CD8-positive, alpha-beta memory T cell (primary cell): ENCODE measurements around the gene COG1. TPM values are rescaled to one million over a fixed set of nuclear protein-coding genes. Genes with fewer than 3 reads are reported as not detected.
A peak's percentile ranks its signal among the peaks of the same experiment; 100 is the strongest.

Experiments
- CTCF ChIA-PET: fragments of 350-600 bp; sonication (Branson Sonifier 250); formaldehyde crosslinking; loops from one replicate; lab custom pipeline; 2021; ENCODE audit warnings: antibody characterized with exemption; lab: Charles Lee
- POLR2A ChIA-PET: fragments of 350-600 bp; sonication (Branson Sonifier 250); formaldehyde crosslinking; loops from one replicate; lab custom pipeline; 2021; ENCODE audit warnings: antibody characterized with exemption; lab: Charles Lee
- DNase-seq, 5 donors: peaks; one replicate each; pipeline versions ENCODE4 v3.0.0 to v3.0.0-alpha.2; 2020 to 2022; ENCODE audit warnings: mixed read lengths in 1 of 5
- H3K27ac ChIP-seq: one replicate; pipeline ENCODE4 v1.7.0; 2013; ENCODE audit warnings: low read depth, mild to moderate bottlenecking, low read length, moderate library complexity
- H3K27me3 ChIP-seq: 2 replicates; pipeline ENCODE4 v1.7.0; 2013; ENCODE audit warnings: low read length, mild to moderate bottlenecking; ENCODE audit not compliant: insufficient read depth, poor library complexity, severe bottlenecking
- H3K36me3 ChIP-seq: 2 replicates; pipeline ENCODE4 v1.7.0; 2013; ENCODE audit warnings: mild to moderate bottlenecking, low read length, moderate library complexity; ENCODE audit not compliant: insufficient read depth
- H3K4me1 ChIP-seq: 2 replicates; pipeline ENCODE4 v1.7.0; 2013; ENCODE audit warnings: mild to moderate bottlenecking, low read length, moderate library complexity; ENCODE audit not compliant: insufficient read depth
- H3K4me3 ChIP-seq: 2 replicates; pipeline ENCODE4 v1.7.0; 2013; ENCODE audit warnings: mild to moderate bottlenecking, low read length
- H3K9me3 ChIP-seq: 2 replicates; pipeline ENCODE4 v1.7.0; 2013; ENCODE audit warnings: mild to moderate bottlenecking, low read length
- H3K27ac Mint-ChIP-seq, 8 donors: one replicate each; pipeline ENCODE4 v1.8.0; 2020 to 2021; ENCODE audit warnings: mixed read lengths in 8 of 8, mild to moderate bottlenecking in 6 of 8, inconsistent platforms in 3 of 8, moderate library complexity in 3 of 8
- H3K27me3 Mint-ChIP-seq, 2 donors: one replicate each; pipeline ENCODE4 v1.8.0; 2020 to 2021; ENCODE audit warnings: mixed read lengths in 2 of 2, mild to moderate bottlenecking in 1 of 2, moderate library complexity in 1 of 2
- H3K36me3 Mint-ChIP-seq, 3 donors: one replicate each; pipeline ENCODE4 v1.8.0; 2020 to 2021; ENCODE audit warnings: mixed read lengths in 3 of 3, inconsistent platforms in 1 of 3, mild to moderate bottlenecking in 1 of 3
- H3K4me1 Mint-ChIP-seq, 3 donors: one replicate each; pipeline ENCODE4 v1.8.0; 2020 to 2021; ENCODE audit warnings: mixed read lengths in 3 of 3, inconsistent platforms in 1 of 3, mild to moderate bottlenecking in 1 of 3
- H3K4me3 Mint-ChIP-seq, 7 donors: one replicate each; pipeline ENCODE4 v1.8.0; 2020 to 2021; ENCODE audit warnings: mixed read lengths in 7 of 7, mild to moderate bottlenecking in 6 of 7, moderate library complexity in 4 of 7, inconsistent platforms in 2 of 7
- H3K9me3 Mint-ChIP-seq, 5 donors: one replicate each; pipeline ENCODE4 v1.8.0; 2020 to 2022; ENCODE audit warnings: mixed read lengths in 5 of 5, mild to moderate bottlenecking in 3 of 5, moderate library complexity in 2 of 5, inconsistent platforms in 1 of 5
- polyA plus RNA-seq: library from polyadenylated mRNA; unstranded; fragments of 300-500 nt; fragmentation: Illumina TruSeq; gene quantifications from one replicate; pipeline ENCODE4 v1.2.3, GENCODE V29; 2021
- total RNA-seq, 2 experiments: library from RNA; stranded (reverse); gene quantifications; one replicate each; pipeline ENCODE4 v1.2.3, GENCODE V29; 2021

Gene COG1
- total and polyA plus RNA-seq, 3 experiments from 2014 or later, result 24.0 to 26.5 (median 24.6) TPM

DNA sequence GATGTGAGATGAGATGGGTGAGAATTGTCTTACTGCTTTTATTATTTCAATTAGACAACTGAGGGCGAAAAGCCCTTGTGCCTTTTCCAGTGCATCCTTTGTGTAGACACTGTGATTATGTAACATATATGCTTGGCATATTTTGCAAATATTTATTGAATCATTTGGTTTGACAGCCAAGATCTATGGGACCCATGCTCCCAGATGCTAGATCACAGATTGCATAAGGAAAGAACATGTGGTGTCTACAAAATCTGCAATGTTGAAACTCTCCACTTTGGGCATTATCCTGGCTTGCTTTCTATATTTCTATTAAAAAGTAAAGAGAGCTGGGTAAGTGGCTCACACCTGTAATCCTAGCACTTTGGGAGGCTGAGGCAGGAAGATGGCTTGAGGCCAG is 4.8 kb upstream of the COG1 start:
- Histone ChIP-seq H3K27me3 (no peaks in the 10 kb centered on the region), H3K9me3 (no peaks in the 10 kb centered on the region), H3K27ac (no peak overlapping the region), H3K4me1 (peaks cover 9% of the 10 kb centered on the region), H3K4me3 (no peak overlapping the region), H3K36me3 (no peaks in the 10 kb centered on the region)
- DNase-seq, result no peak
- Mint-ChIP-seq H3K9me3 (no peaks in the 10 kb centered on the region), H3K4me1 (peaks cover 7 to 13% (median 7%) of the 10 kb centered on the region in 3 donors), H3K27me3 (no peaks in the 10 kb centered on the region), H3K27ac (no peak overlapping the region), H3K36me3 (peaks cover 0 to 6% (median 0%) of the 10 kb centered on the region in 3 donors), H3K4me3 (no peak overlapping the region)
- POLR2A ChIA-PET, result no interaction called here
- CTCF ChIA-PET, result interaction anchor here (0.6 to 4.2 kb wide), 4 partner anchors 44 to 461 kb away, joined by 3 to 40 read pairs (median 14); no protein-coding TSS in a partner anchor

DNA sequence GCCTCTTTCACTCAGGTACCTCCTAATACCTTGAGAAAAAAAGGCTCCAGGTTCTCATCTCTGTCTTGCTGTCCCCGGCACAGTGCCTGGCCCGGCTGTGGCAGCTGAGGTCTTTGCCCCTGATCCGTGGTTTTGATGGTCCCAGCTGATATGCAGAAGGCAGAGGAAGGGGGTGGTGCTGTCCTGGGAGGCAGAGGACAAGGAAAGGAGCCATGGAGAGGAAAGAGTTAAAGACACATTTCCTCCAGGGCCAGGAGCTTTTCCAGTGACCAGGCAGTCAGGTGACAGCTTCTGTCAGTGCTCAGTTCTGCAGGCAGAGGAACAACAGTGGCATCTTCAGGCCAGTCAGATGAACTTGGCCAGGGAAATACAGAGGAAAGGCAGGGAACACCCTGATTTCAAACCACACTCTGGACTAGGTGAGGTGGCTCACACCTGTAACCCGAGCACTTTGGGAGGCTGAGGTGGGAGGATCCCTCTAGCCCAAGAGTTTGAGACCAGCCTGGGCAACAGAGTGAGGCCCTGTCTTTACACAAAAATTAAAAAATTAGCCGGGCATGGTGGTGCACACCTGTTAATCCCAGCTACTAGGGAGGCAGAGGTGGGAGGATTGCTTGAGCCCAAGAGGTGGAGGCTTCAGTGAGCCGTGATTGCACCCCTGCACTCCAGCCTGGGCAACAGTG is 3.3 kb upstream of the COG1 start:
- H3K27me3 Mint-ChIP-seq, result no peaks in the 10 kb centered on the region
- H3K4me3 Mint-ChIP-seq, result peak overlapping the region in 1 of 7 donors; percentile 64
- Histone ChIP-seq H3K27ac (no peak overlapping the region), H3K4me3 (no peak overlapping the region), H3K4me1 (peaks cover 16% of the 10 kb centered on the region), H3K36me3 (no peaks in the 10 kb centered on the region), H3K27me3 (no peaks in the 10 kb centered on the region), H3K9me3 (no peaks in the 10 kb centered on the region)
- no peaks in the 10 kb centered on the region for H3K9me3 Mint-ChIP-seq
- peaks cover 14 to 24% (median 14%) of the 10 kb centered on the region in 3 donors for H3K4me1 Mint-ChIP-seq
- no peak for DNase-seq
- CTCF ChIA-PET, result interaction anchor here (1.0 to 4.2 kb wide), 4 partner anchors 14 to 463 kb away, joined by 3 to 40 read pairs (median 16); a partner anchor contains a TSS
- peak overlapping the region in 1 of 8 donors; percentile 58 for H3K27ac Mint-ChIP-seq
- POLR2A ChIA-PET, result no interaction called here
- H3K36me3 Mint-ChIP-seq, result peaks cover 0 to 12% (median 0%) of the 10 kb centered on the region in 3 donors

DNA sequence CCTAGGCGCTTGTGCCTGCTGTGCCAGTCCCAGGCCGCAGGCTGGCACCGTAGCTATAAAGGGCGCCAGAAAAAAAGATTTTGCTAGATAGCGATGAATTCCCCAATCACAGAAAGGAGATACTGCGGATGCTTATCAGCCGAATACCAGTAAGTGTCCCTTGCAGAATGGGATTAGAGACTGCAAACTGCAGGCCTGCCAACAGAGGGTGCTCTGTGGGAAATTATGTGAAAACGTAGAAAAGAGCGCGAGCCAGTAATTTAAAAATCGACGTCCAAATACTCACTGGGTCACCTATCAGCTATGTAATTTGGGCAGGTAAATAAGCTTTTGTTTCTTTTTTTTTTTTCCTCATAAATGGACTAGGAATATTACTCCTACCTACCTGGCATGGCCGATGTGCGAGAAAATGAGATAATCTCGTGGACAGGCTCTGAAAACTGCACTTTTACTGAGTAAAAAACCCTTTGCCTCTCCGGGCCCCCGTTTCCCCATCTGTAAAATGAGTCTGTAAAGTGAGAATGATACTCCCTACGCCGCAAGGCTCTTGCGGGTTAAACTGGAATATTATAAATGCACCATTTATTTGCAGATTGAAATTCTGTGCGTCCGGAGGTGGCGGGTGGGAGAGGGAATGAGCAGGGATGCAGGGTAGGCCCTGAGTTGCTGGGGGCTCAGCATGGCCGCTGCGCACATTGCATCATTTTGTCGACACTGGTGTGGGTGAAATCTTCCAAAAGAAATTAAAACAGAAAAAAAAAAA is 1.2 kb upstream of the COG1 start:
- POLR2A ChIA-PET, result interaction anchor here (0.5 to 1.4 kb wide), 6 partner anchors 16 to 464 kb away, joined by 3 to 5 read pairs (median 3); a partner anchor contains a TSS
- Histone ChIP-seq H3K36me3 (peaks cover 3% of the 10 kb centered on the region), H3K4me3 (peak overlapping the region; percentile 87), H3K27ac (peak overlapping the region; percentile 65), H3K27me3 (no peaks in the 10 kb centered on the region), H3K9me3 (no peaks in the 10 kb centered on the region), H3K4me1 (peaks cover 16% of the 10 kb centered on the region)
- Mint-ChIP-seq H3K36me3 (peaks cover 0 to 21% (median 3%) of the 10 kb centered on the region in 3 donors), H3K4me3 (peak overlapping the region; percentile 91 to 98 (median 94)), H3K4me1 (peaks cover 22 to 42% (median 31%) of the 10 kb centered on the region in 3 donors), H3K9me3 (no peaks in the 10 kb centered on the region), H3K27me3 (no peaks in the 10 kb centered on the region), H3K27ac (peak overlapping the region; percentile 42 to 94 (median 88))
- DNase-seq, result peak; percentile 52 to 70 (median 54)
- CTCF ChIA-PET, result interaction anchor here (0.6 to 4.2 kb wide), 20 partner anchors 9 to 632 kb away, joined by 3 to 40 read pairs (median 4); a partner anchor contains a TSS

DNA sequence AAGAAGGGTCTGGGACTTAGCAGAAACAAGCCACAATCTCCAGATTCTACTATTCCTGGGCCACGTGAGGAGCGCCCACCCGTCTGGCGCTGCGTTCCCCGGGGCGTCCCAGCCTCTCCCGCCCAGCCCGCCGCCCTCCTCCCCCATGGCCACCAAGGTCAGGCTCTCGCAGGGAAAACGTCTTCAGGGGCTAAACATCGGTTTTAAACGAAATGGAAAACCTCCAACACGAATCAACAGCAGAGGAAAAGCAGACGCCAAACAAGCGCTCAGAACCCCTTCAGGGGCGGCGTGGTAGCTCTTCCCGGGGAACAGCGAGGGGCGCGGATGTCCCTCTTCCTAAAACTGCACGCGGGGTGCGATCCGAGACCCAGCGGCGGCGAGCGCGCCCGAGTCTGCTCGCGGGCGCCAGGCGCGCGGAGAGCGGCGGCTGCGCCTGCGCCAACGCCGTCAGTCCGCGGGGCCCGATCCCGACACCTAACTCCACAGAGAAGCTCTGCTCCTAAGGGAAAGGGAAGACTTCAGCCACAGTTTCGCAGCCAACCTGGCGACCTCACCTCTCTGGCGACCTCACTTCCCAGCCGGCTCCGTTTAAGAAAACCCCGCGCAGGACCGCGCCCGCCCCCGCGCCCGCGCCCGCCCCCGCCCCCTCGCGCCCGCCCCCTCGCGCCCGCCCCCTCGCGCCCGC is 505 bp upstream of the COG1 start:
- Histone ChIP-seq H3K27ac (peak overlapping the region; percentile 65), H3K27me3 (no peaks in the 10 kb centered on the region), H3K36me3 (peaks cover 11% of the 10 kb centered on the region), H3K4me3 (peak overlapping the region; percentile 87), H3K4me1 (peaks cover 16% of the 10 kb centered on the region), H3K9me3 (no peaks in the 10 kb centered on the region)
- Mint-ChIP-seq H3K27me3 (no peaks in the 10 kb centered on the region), H3K4me1 (peaks cover 24 to 42% (median 34%) of the 10 kb centered on the region in 3 donors), H3K9me3 (no peaks in the 10 kb centered on the region), H3K27ac (peak overlapping the region in 7 of 8 donors; percentile 71 to 96 (median 92)), H3K4me3 (peak overlapping the region; percentile 91 to 98 (median 94)), H3K36me3 (peaks cover 0 to 29% (median 7%) of the 10 kb centered on the region in 3 donors)
- DNase-seq, result peak; percentile 51 to 74 (median 68)
- ChIA-PET CTCF (interaction anchor here (0.6 to 4.2 kb wide), 21 partner anchors 9 to 633 kb away, joined by 3 to 40 read pairs (median 4); a partner anchor contains a TSS), POLR2A (interaction anchor here (0.7 to 1.4 kb wide), 4 partner anchors 15 to 465 kb away, joined by 3 to 5 read pairs (median 4); no protein-coding TSS in a partner anchor)

DNA sequence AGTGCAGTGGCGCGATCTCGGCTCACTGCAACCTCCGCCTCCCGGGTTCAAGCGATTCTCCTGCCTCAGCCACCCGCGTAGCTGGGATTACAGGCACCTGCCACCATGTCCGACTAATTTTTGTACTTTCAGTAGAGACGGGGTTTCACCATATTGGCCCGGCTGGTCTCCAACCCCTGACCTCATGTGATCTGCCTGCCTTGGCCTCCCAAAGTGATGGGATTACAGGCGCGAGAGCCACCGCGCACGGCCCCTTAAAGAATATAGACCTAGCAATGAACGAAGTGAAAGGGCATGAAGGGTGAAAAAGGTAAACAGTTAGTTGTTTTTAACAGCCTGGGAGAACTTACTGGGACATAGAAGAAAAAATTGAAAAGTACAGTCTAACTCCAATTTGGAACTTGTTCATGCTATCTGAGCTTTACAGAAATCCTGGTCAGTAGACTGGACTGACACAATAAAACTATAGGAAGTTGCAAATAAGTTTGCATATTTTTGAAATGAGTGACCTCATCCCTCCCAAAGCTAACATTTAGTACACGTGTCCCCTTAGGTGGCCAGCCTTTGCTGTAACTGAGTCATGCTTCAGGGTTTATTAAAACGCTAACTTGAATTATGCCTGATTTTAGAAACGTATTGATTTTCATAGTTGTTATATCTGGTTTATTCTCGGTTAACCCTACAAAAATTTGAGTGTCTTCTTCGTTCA is 1.8 kb downstream of the COG1 start:
- Mint-ChIP-seq H3K9me3 (no peaks in the 10 kb centered on the region), H3K27ac (peak overlapping the region in 6 of 8 donors; percentile 29 to 85 (median 64)), H3K36me3 (peaks cover 3 to 52% (median 21%) of the 10 kb centered on the region in 3 donors), H3K4me3 (peak overlapping the region; percentile 49 to 88 (median 67)), H3K27me3 (no peaks in the 10 kb centered on the region), H3K4me1 (peaks cover 26 to 50% (median 34%) of the 10 kb centered on the region in 3 donors)
- H3K9me3 ChIP-seq, result no peaks in the 10 kb centered on the region
- DNase-seq, result no peak
- no peaks in the 10 kb centered on the region for H3K27me3 ChIP-seq
- ChIA-PET CTCF (interaction anchor here (1.5 to 1.6 kb wide), 3 partner anchors 8 to 467 kb away, joined by 4 to 5 read pairs (median 4); no protein-coding TSS in a partner anchor), POLR2A (interaction anchor here (0.6 to 0.9 kb wide), 2 partner anchors 28 to 129 kb away, joined by 3 to 6 read pairs; no protein-coding TSS in a partner anchor)
- H3K4me1 ChIP-seq, result peaks cover 16% of the 10 kb centered on the region
- H3K4me3 ChIP-seq, result no peak overlapping the region
- H3K36me3 ChIP-seq, result peaks cover 33% of the 10 kb centered on the region
- no peak overlapping the region for H3K27ac ChIP-seq

DNA sequence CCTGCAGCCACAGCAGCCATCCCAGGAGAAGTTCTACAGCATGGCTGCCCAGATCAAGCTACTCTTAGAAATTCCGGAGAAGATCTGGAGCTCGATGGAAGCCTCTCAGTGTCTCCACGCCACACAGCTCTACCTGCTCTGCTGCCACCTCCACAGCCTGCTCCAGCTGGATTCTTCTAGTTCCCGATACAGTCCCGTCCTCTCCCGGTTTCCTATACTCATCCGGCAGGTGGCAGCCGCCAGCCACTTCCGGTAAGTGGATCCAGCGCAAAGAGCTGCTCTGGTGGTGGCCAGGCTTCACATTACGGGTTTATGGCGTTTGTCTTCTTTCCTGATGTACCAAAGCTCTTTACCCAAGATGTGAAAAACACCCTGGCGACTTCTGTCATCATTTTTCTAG is 3.6 kb downstream of the COG1 start:
- H3K27me3 Mint-ChIP-seq, result no peaks in the 10 kb centered on the region
- peak overlapping the region in 1 of 7 donors; percentile 69 for H3K4me3 Mint-ChIP-seq
- no peaks in the 10 kb centered on the region for H3K9me3 Mint-ChIP-seq
- ChIA-PET POLR2A (no interaction called here), CTCF (no interaction called here)
- Histone ChIP-seq H3K4me1 (peaks cover 12% of the 10 kb centered on the region), H3K4me3 (no peak overlapping the region), H3K9me3 (no peaks in the 10 kb centered on the region), H3K27ac (no peak overlapping the region), H3K36me3 (peaks cover 50% of the 10 kb centered on the region), H3K27me3 (no peaks in the 10 kb centered on the region)
- H3K27ac Mint-ChIP-seq, result peak overlapping the region in 6 of 8 donors; percentile 17 to 83 (median 56)
- DNase-seq, result no peak
- H3K36me3 Mint-ChIP-seq, result peaks cover 3 to 69% (median 31%) of the 10 kb centered on the region in 3 donors
- peaks cover 24 to 46% (median 30%) of the 10 kb centered on the region in 3 donors for H3K4me1 Mint-ChIP-seq

DNA sequence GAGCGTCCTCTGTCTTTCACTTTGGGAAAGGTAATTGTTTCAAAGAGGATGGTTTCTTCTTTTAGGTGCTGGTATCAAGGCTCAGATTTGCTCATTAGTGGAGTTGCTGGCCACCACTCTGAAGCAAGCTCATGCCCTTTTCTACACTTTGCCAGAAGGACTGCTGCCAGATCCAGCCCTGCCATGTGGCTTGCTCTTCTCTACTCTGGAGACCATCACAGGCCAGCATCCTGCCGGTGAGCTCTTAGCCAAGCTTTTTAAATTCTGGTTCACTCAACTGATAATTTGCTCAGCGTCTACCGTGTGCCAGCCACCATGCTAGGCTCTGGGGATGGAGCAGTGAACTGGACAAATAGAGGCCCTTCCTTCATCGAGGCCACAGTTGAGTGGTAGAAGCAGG is 4.3 kb downstream of the COG1 start:
- peak overlapping the region in 2 of 8 donors; percentile 83 to 90 for H3K27ac Mint-ChIP-seq
- Histone ChIP-seq H3K4me1 (peaks cover 7% of the 10 kb centered on the region), H3K27ac (no peak overlapping the region), H3K36me3 (peaks cover 53% of the 10 kb centered on the region), H3K27me3 (no peaks in the 10 kb centered on the region), H3K4me3 (no peak overlapping the region), H3K9me3 (no peaks in the 10 kb centered on the region)
- POLR2A ChIA-PET, result no interaction called here
- H3K4me1 Mint-ChIP-seq, result peaks cover 21 to 41% (median 29%) of the 10 kb centered on the region in 3 donors
- peak overlapping the region in 1 of 7 donors; percentile 69 for H3K4me3 Mint-ChIP-seq
- no peaks in the 10 kb centered on the region for H3K27me3 Mint-ChIP-seq
- H3K36me3 Mint-ChIP-seq, result peaks cover 3 to 75% (median 32%) of the 10 kb centered on the region in 3 donors
- no peak for DNase-seq
- H3K9me3 Mint-ChIP-seq, result no peaks in the 10 kb centered on the region
- CTCF ChIA-PET, result interaction anchor here (1.4 kb wide), 1 partner anchor 35 kb away, joined by 3 read pairs; a partner anchor contains a TSS
